ENCODE results near the gene ZNF212.
"Not testable (repeated sequence)": the region's sequence is repeated elsewhere in the genome, so short reads cannot be mapped to it uniquely, and the experiment has no call there.

ZNF212 gene

GRCh38 chr7:149241696-149242095 is 2.2 kb downstream of the ZNF212 start:
- Histone ChIP-seq H3K4me3 (ENCODE audit: low read length) (no peak overlapping the region), H3K27me3 (ENCODE audit: control insufficient read depth, insufficient read depth, low read length) (no peaks in the 10 kb centered on the region), H3K9me3 (ENCODE audit: control insufficient read depth, low read length) (no peaks in the 10 kb centered on the region), H3K4me1 (ENCODE audit: control insufficient read depth, insufficient read depth, low read length) (peaks cover 13% of the 10 kb centered on the region), H3K9ac (ENCODE audit: low read length) (no peak overlapping the region), H3K36me3 (ENCODE audit: control insufficient read depth, insufficient read depth, low read length) (no peaks in the 10 kb centered on the region)

GRCh38 chr7:149245244-149245643 is 5.8 kb downstream of the ZNF212 start:
- Histone ChIP-seq H3K4me3 (ENCODE audit: low read length) (no peak overlapping the region), H3K9ac (ENCODE audit: low read length) (no peak overlapping the region), H3K4me1 (ENCODE audit: control insufficient read depth, insufficient read depth, low read length) (peaks cover 9% of the 10 kb centered on the region), H3K9me3 (ENCODE audit: control insufficient read depth, low read length) (no peaks in the 10 kb centered on the region), H3K36me3 (ENCODE audit: control insufficient read depth, insufficient read depth, low read length) (no peaks in the 10 kb centered on the region), H3K27me3 (ENCODE audit: control insufficient read depth, insufficient read depth, low read length) (no peaks in the 10 kb centered on the region)

- H3K9ac ChIP-seq (ENCODE audit: low read length): no peak overlapping the region
- H3K36me3 ChIP-seq (ENCODE audit: control insufficient read depth, insufficient read depth, low read length): no peaks in the 10 kb centered on the region
- no peak overlapping the region for H3K4me3 ChIP-seq (ENCODE audit: low read length)
- H3K4me1 ChIP-seq (ENCODE audit: control insufficient read depth, insufficient read depth, low read length): peaks cover 4% of the 10 kb centered on the region
- H3K27me3 ChIP-seq (ENCODE audit: control insufficient read depth, insufficient read depth, low read length): no peaks in the 10 kb centered on the region
- no peaks in the 10 kb centered on the region for H3K9me3 ChIP-seq (ENCODE audit: control insufficient read depth, low read length)
Observed at GRCh38 chr7:149245744-149246143, 6.3 kb downstream of the ZNF212 start.

GRCh38 chr7:149248777-149249176 is 9.3 kb downstream of the ZNF212 start:
- peaks cover 5% of the 10 kb centered on the region for H3K36me3 ChIP-seq (ENCODE audit: control insufficient read depth, insufficient read depth, low read length)
- H3K27me3 ChIP-seq (ENCODE audit: control insufficient read depth, insufficient read depth, low read length): no peaks in the 10 kb centered on the region
- H3K4me3 ChIP-seq (ENCODE audit: low read length): no peak overlapping the region
- no peaks in the 10 kb centered on the region for H3K9me3 ChIP-seq (ENCODE audit: control insufficient read depth, low read length)
- no peaks in the 10 kb centered on the region for H3K4me1 ChIP-seq (ENCODE audit: control insufficient read depth, insufficient read depth, low read length)
- H3K9ac ChIP-seq (ENCODE audit: low read length): no peak overlapping the region

GRCh38 chr7:149250151-149250550 is 10.7 kb downstream of the ZNF212 start:
- not testable (repeated sequence) for H3K27me3 ChIP-seq (ENCODE audit: control insufficient read depth, insufficient read depth, low read length); H3K4me1 ChIP-seq (ENCODE audit: control insufficient read depth, insufficient read depth, low read length); H3K4me3 ChIP-seq (ENCODE audit: low read length); H3K9me3 ChIP-seq (ENCODE audit: control insufficient read depth, low read length); H3K9ac ChIP-seq (ENCODE audit: low read length)
- peaks cover 12% of the 10 kb centered on the region for H3K36me3 ChIP-seq (ENCODE audit: control insufficient read depth, insufficient read depth, low read length)

- H3K36me3 ChIP-seq (ENCODE audit: control insufficient read depth, insufficient read depth, low read length): peaks cover 12% of the 10 kb centered on the region
- H3K9ac ChIP-seq (ENCODE audit: low read length); H3K4me3 ChIP-seq (ENCODE audit: low read length); H3K9me3 ChIP-seq (ENCODE audit: control insufficient read depth, low read length); H3K27me3 ChIP-seq (ENCODE audit: control insufficient read depth, insufficient read depth, low read length); H3K4me1 ChIP-seq (ENCODE audit: control insufficient read depth, insufficient read depth, low read length): not testable (repeated sequence)
Observed at GRCh38 chr7:149251518-149251917, 12.1 kb downstream of the ZNF212 start.

GRCh38 chr7:149252378-149252777 is 12.9 kb downstream of the ZNF212 start:
- H3K4me3 ChIP-seq (ENCODE audit: low read length): no peak overlapping the region
- H3K36me3 ChIP-seq (ENCODE audit: control insufficient read depth, insufficient read depth, low read length): peaks cover 12% of the 10 kb centered on the region
- H3K9me3 ChIP-seq (ENCODE audit: control insufficient read depth, low read length): no peaks in the 10 kb centered on the region
- no peak overlapping the region for H3K9ac ChIP-seq (ENCODE audit: low read length)
- no peaks in the 10 kb centered on the region for H3K27me3 ChIP-seq (ENCODE audit: control insufficient read depth, insufficient read depth, low read length)
- H3K4me1 ChIP-seq (ENCODE audit: control insufficient read depth, insufficient read depth, low read length): no peaks in the 10 kb centered on the region

- H3K9me3 ChIP-seq (ENCODE audit: control insufficient read depth, low read length): no peaks in the 10 kb centered on the region
- H3K4me3 ChIP-seq (ENCODE audit: low read length): no peak overlapping the region
- no peak overlapping the region for H3K9ac ChIP-seq (ENCODE audit: low read length)
- H3K36me3 ChIP-seq (ENCODE audit: control insufficient read depth, insufficient read depth, low read length): peaks cover 12% of the 10 kb centered on the region
- no peaks in the 10 kb centered on the region for H3K27me3 ChIP-seq (ENCODE audit: control insufficient read depth, insufficient read depth, low read length)
- no peaks in the 10 kb centered on the region for H3K4me1 ChIP-seq (ENCODE audit: control insufficient read depth, insufficient read depth, low read length)
Observed at GRCh38 chr7:149253665-149254064, 14.2 kb downstream of the ZNF212 start.

- H3K9ac ChIP-seq (ENCODE audit: low read length): no peak overlapping the region
- H3K4me1 ChIP-seq (ENCODE audit: control insufficient read depth, insufficient read depth, low read length): no peaks in the 10 kb centered on the region
- H3K4me3 ChIP-seq (ENCODE audit: low read length): no peak overlapping the region
- H3K27me3 ChIP-seq (ENCODE audit: control insufficient read depth, insufficient read depth, low read length): no peaks in the 10 kb centered on the region
- no peaks in the 10 kb centered on the region for H3K9me3 ChIP-seq (ENCODE audit: control insufficient read depth, low read length)
- peaks cover 12% of the 10 kb centered on the region for H3K36me3 ChIP-seq (ENCODE audit: control insufficient read depth, insufficient read depth, low read length)
Observed at GRCh38 chr7:149254181-149254858, 14.9 kb downstream of the ZNF212 start.

GRCh38 chr7:149255174-149255573 is 15.7 kb downstream of the ZNF212 start:
- Histone ChIP-seq H3K27me3 (ENCODE audit: control insufficient read depth, insufficient read depth, low read length) (no peaks in the 10 kb centered on the region), H3K9ac (ENCODE audit: low read length) (no peak overlapping the region), H3K9me3 (ENCODE audit: control insufficient read depth, low read length) (no peaks in the 10 kb centered on the region), H3K4me1 (ENCODE audit: control insufficient read depth, insufficient read depth, low read length) (no peaks in the 10 kb centered on the region), H3K36me3 (ENCODE audit: control insufficient read depth, insufficient read depth, low read length) (peaks cover 12% of the 10 kb centered on the region), H3K4me3 (ENCODE audit: low read length) (no peak overlapping the region)

GRCh38 chr7:149256568-149256967 is 17.1 kb downstream of the ZNF212 start:
- Histone ChIP-seq H3K4me3 (ENCODE audit: low read length) (no peak overlapping the region), H3K9me3 (ENCODE audit: control insufficient read depth, low read length) (no peaks in the 10 kb centered on the region), H3K9ac (ENCODE audit: low read length) (no peak overlapping the region), H3K27me3 (ENCODE audit: control insufficient read depth, insufficient read depth, low read length) (no peaks in the 10 kb centered on the region), H3K4me1 (ENCODE audit: control insufficient read depth, insufficient read depth, low read length) (no peaks in the 10 kb centered on the region), H3K36me3 (ENCODE audit: control insufficient read depth, insufficient read depth, low read length) (peaks cover 12% of the 10 kb centered on the region)

- Histone ChIP-seq H3K4me3 (ENCODE audit: low read length) (no peak overlapping the region), H3K9ac (ENCODE audit: low read length) (no peak overlapping the region), H3K9me3 (ENCODE audit: control insufficient read depth, low read length) (no peaks in the 10 kb centered on the region), H3K36me3 (ENCODE audit: control insufficient read depth, insufficient read depth, low read length) (peaks cover 11% of the 10 kb centered on the region), H3K4me1 (ENCODE audit: control insufficient read depth, insufficient read depth, low read length) (no peaks in the 10 kb centered on the region), H3K27me3 (ENCODE audit: control insufficient read depth, insufficient read depth, low read length) (no peaks in the 10 kb centered on the region)
Observed at GRCh38 chr7:149257146-149257545, 17.7 kb downstream of the ZNF212 start.

GRCh38 chr7:149261316-149261828 is 21.9 kb downstream of the ZNF212 start:
- Histone ChIP-seq H3K9me3 (ENCODE audit: control insufficient read depth, low read length) (no peaks in the 10 kb centered on the region), H3K9ac (ENCODE audit: low read length) (peak overlapping the region; percentile 62), H3K36me3 (ENCODE audit: control insufficient read depth, insufficient read depth, low read length) (no peaks in the 10 kb centered on the region), H3K27me3 (ENCODE audit: control insufficient read depth, insufficient read depth, low read length) (no peaks in the 10 kb centered on the region), H3K4me3 (ENCODE audit: low read length) (peak overlapping the region; percentile 2), H3K4me1 (ENCODE audit: control insufficient read depth, insufficient read depth, low read length) (peaks cover 8% of the 10 kb centered on the region)
